HepG2 (cell line): Measurements from ENCODE around the gene CDCA5. TPM values are rescaled to one million over a fixed set of nuclear protein-coding genes. Genes with fewer than 3 reads are reported as not detected.

Source experiments
- ASH2L ChIP-seq: fragments of 300-600, 200-600 bp; sonication (generic); IDR thresholded peaks from 2 replicates; pipeline ENCODE4 v1.7.0; 2017; ENCODE audit warnings: low read depth, mild to moderate bottlenecking, moderate library complexity, mixed read lengths, low read length; ENCODE audit not compliant: insufficient read length
- ETS1 ChIP-seq: sonication (generic); formaldehyde crosslinking; IDR thresholded peaks from 2 replicates; pipeline ENCODE4 v1.4.0; 2020; ENCODE audit warnings: missing genetic modification reagents
- HOMEZ ChIP-seq: IDR thresholded peaks from 2 replicates; pipeline ENCODE4 v1.6.1; 2016; ENCODE audit warnings: low read depth
- KDM1A ChIP-seq: IDR thresholded peaks from 2 replicates; pipeline ENCODE4 v1.6.1; 2016; ENCODE audit warnings: missing compliant biosample characterization
- KDM3A ChIP-seq: IDR thresholded peaks from 2 replicates; pipeline ENCODE4 v1.6.1; 2018; ENCODE audit warnings: low read depth, missing compliant biosample characterization
- KDM5B ChIP-seq: sonication (generic); formaldehyde crosslinking; IDR thresholded peaks from 2 replicates; pipeline ENCODE4 v1.4.0; 2020; ENCODE audit warnings: missing genetic modification reagents, mild to moderate bottlenecking, borderline replicate concordance
- RELA ChIP-seq: sonication (generic); formaldehyde crosslinking; IDR thresholded peaks from 2 replicates; pipeline ENCODE4 v1.4.0; 2020; ENCODE audit warnings: missing genetic modification reagents
- SIX4 ChIP-seq: sonication (generic); formaldehyde crosslinking; IDR thresholded peaks from 2 replicates; pipeline ENCODE4 v1.4.0; 2020; ENCODE audit warnings: missing genetic modification reagents
- SKIL ChIP-seq: sonication (generic); formaldehyde crosslinking; IDR thresholded peaks from 2 replicates; pipeline ENCODE4 v1.8.0; 2022; ENCODE audit warnings: missing genetic modification reagents, mild to moderate bottlenecking, moderate library complexity, borderline replicate concordance
- SMC3 ChIP-seq: IDR thresholded peaks from 2 replicates; pipeline ENCODE4 v1.6.1; 2011; ENCODE audit warnings: low read length, improper control_type of control experiment
- SNRNP70 ChIP-seq: fragments of 200-400 bp; formaldehyde crosslinking; IDR thresholded peaks from 2 replicates; pipeline ENCODE4 v1.6.1; 2017; ENCODE audit warnings: mild to moderate bottlenecking, low read depth, low read length, moderate library complexity
- TCF7L2 ChIP-seq: IDR thresholded peaks from 2 replicates; pipeline ENCODE4 v1.6.1; 2011; ENCODE audit warnings: mild to moderate bottlenecking, low read depth, low read length, moderate library complexity
- THAP9 ChIP-seq: sonication (generic); formaldehyde crosslinking; IDR thresholded peaks from 2 replicates; pipeline ENCODE4; 2020; ENCODE audit warnings: missing genetic modification reagents, mild to moderate bottlenecking, borderline replicate concordance
- ZFX ChIP-seq: sonication (generic); formaldehyde crosslinking; IDR thresholded peaks from 2 replicates; pipeline ENCODE4 v1.4.0; 2020; ENCODE audit warnings: mild to moderate bottlenecking, low read depth, missing genetic modification reagents, moderate library complexity
- ZNF17 ChIP-seq: sonication (generic); formaldehyde crosslinking; IDR thresholded peaks from 2 replicates; pipeline ENCODE4 v1.5.0; 2020; ENCODE audit warnings: mild to moderate bottlenecking, missing genetic modification reagents
- ZNF180 ChIP-seq: sonication (generic); formaldehyde crosslinking; IDR thresholded peaks from 2 replicates; pipeline ENCODE4 v1.4.0; 2020; ENCODE audit warnings: low read depth, missing genetic modification reagents, borderline replicate concordance
- ZNF280B ChIP-seq: sonication (generic); formaldehyde crosslinking; IDR thresholded peaks from 2 replicates; pipeline ENCODE4 v1.5.0; 2020; ENCODE audit warnings: missing genetic modification reagents, mild to moderate bottlenecking, borderline replicate concordance
- ZNF292 ChIP-seq: sonication (generic); formaldehyde crosslinking; IDR thresholded peaks from 2 replicates; pipeline ENCODE4 v1.8.1; 2022; ENCODE audit warnings: mild to moderate bottlenecking, low read depth, missing genetic modification reagents, borderline replicate concordance
- ZNF343 ChIP-seq: sonication (generic); formaldehyde crosslinking; IDR thresholded peaks from 2 replicates; pipeline ENCODE4 v1.4.0; 2020; ENCODE audit warnings: mild to moderate bottlenecking, missing genetic modification reagents
- ZNF616 ChIP-seq: sonication (generic); formaldehyde crosslinking; IDR thresholded peaks from 2 replicates; pipeline ENCODE4 v1.5.0; 2020; ENCODE audit warnings: low read depth, mild to moderate bottlenecking, missing genetic modification reagents
- polyA plus RNA-seq, 8 experiments: library from polyadenylated mRNA; depleted of rRNA in 3 of 8; stranded (reverse) in 7 of 8; unstranded in 1 of 8; fragments of >200 nt; fragmentation: Illumina TruSeq in 4 of 8; extraction: Trizol in 4 of 8; gene quantifications; 2 replicates each; pipeline versions ENCODE4 v1.2.1 to v1.2.3, GENCODE V29; 2011 to 2016; ENCODE audit warnings: low read depth in 4 of 8, missing spikeins in 1 of 8, mixed read lengths in 1 of 8; ENCODE audit not compliant: insufficient read depth in 1 of 8
- total RNA-seq, 5 experiments: library from RNA; depleted of rRNA; stranded (reverse); fragments of >200 nt; fragmentation: Illumina TruSeq; extraction: Trizol; gene quantifications; 2 replicates each; pipeline ENCODE4 v1.2.3, GENCODE V29; 2016; ENCODE audit warnings: low read depth in 1 of 5

CDCA5 gene
- total and polyA plus RNA-seq, 2 of the 13 experiments (the other 11 are each of a cell fraction or from before 2014, with no cell fraction given): 13.5 to 50.6 TPM

- TF ChIP-seq ZNF180 (CRISPR knock-in tag): no peak
- no peak for TF ChIP-seq SNRNP70
- TF ChIP-seq KDM5B: no peak; the same call in 1 of the 2 replicates
- TF ChIP-seq SKIL (CRISPR knock-in tag): peak; percentile 73
- no peak for TF ChIP-seq ZNF17 (CRISPR knock-in tag)
- TF ChIP-seq SMC3: no peak
- TF ChIP-seq THAP9 (CRISPR knock-in tag): peak; percentile 99
- peak; percentile 89 for TF ChIP-seq ZFX (CRISPR knock-in tag)
- TF ChIP-seq KDM3A (CRISPR knock-in tag): peak; percentile 46; the same call in 1 of the 2 replicates
- TF ChIP-seq ASH2L: peak; percentile 86
- TF ChIP-seq ZNF292 (CRISPR knock-in tag): no peak
- no peak; the same call in 1 of the 2 replicates for TF ChIP-seq SIX4 (CRISPR knock-in tag)
- TF ChIP-seq HOMEZ (CRISPR knock-in tag): peak; percentile 60; the same call in 1 of the 2 replicates
- TF ChIP-seq RELA (CRISPR knock-in tag): peak; percentile 67; the same call in 1 of the 2 replicates
- no peak for TF ChIP-seq KDM1A
- no peak for TF ChIP-seq TCF7L2
- peak; percentile 42; the same call in 1 of the 2 replicates for TF ChIP-seq ZNF343 (CRISPR knock-in tag)
- TF ChIP-seq ZNF280B (CRISPR knock-in tag): no peak
- TF ChIP-seq ZNF616 (CRISPR knock-in tag): no peak
- TF ChIP-seq ETS1 (CRISPR knock-in tag): no peak
Measured at GRCh38 chr11:65083834-65084597, at the start of gene CDCA5, which contains the start of gene ZFPL1 (continued).
